Measurements from ENCODE around the gene SLC25A27.
"Not testable (repeated sequence)": the region's sequence is repeated elsewhere in the genome, so short reads cannot be mapped to it uniquely, and the experiment has no call there.

SLC25A27 gene

GRCh38 chr6:46642928-46643751, 9.6 kb upstream of the SLC25A27 start:
- no peak for DNase-seq
- H3K9me3 ChIP-seq: no peaks in the 10 kb centered on the region
- H3K36me3 ChIP-seq: no peaks in the 10 kb centered on the region
- H3K27ac ChIP-seq: no peak overlapping the region
- H3K27me3 ChIP-seq: no peaks in the 10 kb centered on the region
- no peak for TF ChIP-seq CTCF (IDR thresholded peaks at IDR 0.05)
- H3K4me3 ChIP-seq: no peak overlapping the region
- intact Hi-C loops (cut with DNase I; ENCODE audit: low total_unique reads): no loop called here
- no peaks in the 10 kb centered on the region for H3K4me1 ChIP-seq

GRCh38 chr6:46645265-46645664, 7.5 kb upstream of the SLC25A27 start:
- no peak for DNase-seq
- no peak for TF ChIP-seq CTCF (IDR thresholded peaks at IDR 0.05)
- intact Hi-C loops (cut with DNase I; ENCODE audit: low total_unique reads): no loop called here

GRCh38 chr6:46648108-46648507, 4.7 kb upstream of the SLC25A27 start:
- H3K9me3 ChIP-seq; H3K4me1 ChIP-seq; intact Hi-C loops (cut with DNase I; ENCODE audit: low total_unique reads); H3K27ac ChIP-seq; H3K36me3 ChIP-seq; DNase-seq; H3K4me3 ChIP-seq; H3K27me3 ChIP-seq: not testable (repeated sequence)

More at GRCh38 chr6:46645265-46645664, 7.5 kb upstream of the SLC25A27 start:
- Histone ChIP-seq H3K4me1 (no peaks in the 10 kb centered on the region), H3K36me3 (no peaks in the 10 kb centered on the region), H3K4me3 (no peak overlapping the region), H3K27ac (no peak overlapping the region), H3K27me3 (no peaks in the 10 kb centered on the region), H3K9me3 (no peaks in the 10 kb centered on the region)

GRCh38 chr6:46648869-46649492, 3.8 kb upstream of the SLC25A27 start:
- no peaks in the 10 kb centered on the region for H3K36me3 ChIP-seq
- intact Hi-C loops (cut with DNase I; ENCODE audit: low total_unique reads): no loop called here
- H3K9me3 ChIP-seq: no peaks in the 10 kb centered on the region
- DNase-seq: no peak
- H3K27ac ChIP-seq: no peak overlapping the region
- H3K4me3 ChIP-seq: no peak overlapping the region
- no peaks in the 10 kb centered on the region for H3K27me3 ChIP-seq
- no peak for TF ChIP-seq CTCF (IDR thresholded peaks at IDR 0.05)
- H3K4me1 ChIP-seq: peaks cover 0 to 11% (median 5%) of the 10 kb centered on the region in 4 donors

GRCh38 chr6:46651006-46651405, 1.8 kb upstream of the SLC25A27 start:
- TF ChIP-seq CTCF (IDR thresholded peaks at IDR 0.05): no peak

GRCh38 chr6:46651816-46652215, 959 bp upstream of the SLC25A27 start:
- TF ChIP-seq CTCF (IDR thresholded peaks at IDR 0.05): no peak
- H3K36me3 ChIP-seq: peaks cover 0 to 1% (median 0%) of the 10 kb centered on the region in 3 donors
- no peaks in the 10 kb centered on the region for H3K9me3 ChIP-seq
- peaks cover 0 to 17% (median 11%) of the 10 kb centered on the region in 4 donors for H3K4me1 ChIP-seq
- intact Hi-C loops (cut with DNase I; ENCODE audit: low total_unique reads): no loop called here
- H3K27ac ChIP-seq: peak overlapping the region in 1 of 2 donors; percentile 88
- no peaks in the 10 kb centered on the region for H3K27me3 ChIP-seq
- H3K4me3 ChIP-seq: peak overlapping the region; percentile 73 to 87
- no peak for DNase-seq

More at GRCh38 chr6:46651006-46651405, 1.8 kb upstream of the SLC25A27 start:
- H3K4me3 ChIP-seq: no peak overlapping the region
- intact Hi-C loops (cut with DNase I; ENCODE audit: low total_unique reads): no loop called here
- peaks cover 0 to 17% (median 11%) of the 10 kb centered on the region in 4 donors for H3K4me1 ChIP-seq
- H3K36me3 ChIP-seq: no peaks in the 10 kb centered on the region
- no peak for DNase-seq
- no peak overlapping the region for H3K27ac ChIP-seq
- H3K9me3 ChIP-seq: no peaks in the 10 kb centered on the region
- no peaks in the 10 kb centered on the region for H3K27me3 ChIP-seq
